Mesothelial cell of epicardium (in vitro differentiated cells): ENCODE measurements around the gene CSTPP1. TPM values are rescaled to one million over a fixed set of nuclear protein-coding genes. Genes with fewer than 3 reads are reported as not detected.

ENCODE experiments used
- DNase-seq, 2 experiments: peaks; one replicate each; pipeline ENCODE4 v3.0.0; 2021; ENCODE audit warnings: low spot score in 2 of 2; ENCODE audit not compliant: unreplicated experiment in 2 of 2
- H3K27ac Mint-ChIP-seq: 2 replicates; pipeline ENCODE4 v1.8.0; 2021; ENCODE audit warnings: mixed read lengths
- H3K27me3 Mint-ChIP-seq: 2 replicates; pipeline ENCODE4 v1.8.0; 2021; ENCODE audit warnings: low read depth, mixed read lengths
- H3K36me3 Mint-ChIP-seq: 2 replicates; pipeline ENCODE4 v1.8.0; 2021; ENCODE audit warnings: mixed read lengths
- H3K4me1 Mint-ChIP-seq: 2 replicates; pipeline ENCODE4 v1.8.0; 2021; ENCODE audit warnings: mixed read lengths
- H3K4me3 Mint-ChIP-seq: 2 replicates; pipeline ENCODE4 v1.8.0; 2021; ENCODE audit warnings: mild to moderate bottlenecking, moderate library complexity, mixed read lengths
- H3K9me3 Mint-ChIP-seq: 2 replicates; pipeline ENCODE4 v1.8.0; 2021; ENCODE audit warnings: mixed read lengths
- total RNA-seq: library from RNA; stranded (reverse); gene quantifications from 3 replicates; pipeline ENCODE4 v1.2.1, GENCODE V29; 2021
- TF ChIP-seq, protein P1 (sequence below): fragments of 200-600 bp; sonication (generic); IDR thresholded peaks from one replicate; pipeline ENCODE4 v1.5.0; 2021; ENCODE audit warnings: antibody characterized with exemption; ENCODE audit not compliant: unreplicated experiment

The CSTPP1 gene
- total RNA-seq, 1 donor from 2014 or later: 44.0 TPM

DNA sequence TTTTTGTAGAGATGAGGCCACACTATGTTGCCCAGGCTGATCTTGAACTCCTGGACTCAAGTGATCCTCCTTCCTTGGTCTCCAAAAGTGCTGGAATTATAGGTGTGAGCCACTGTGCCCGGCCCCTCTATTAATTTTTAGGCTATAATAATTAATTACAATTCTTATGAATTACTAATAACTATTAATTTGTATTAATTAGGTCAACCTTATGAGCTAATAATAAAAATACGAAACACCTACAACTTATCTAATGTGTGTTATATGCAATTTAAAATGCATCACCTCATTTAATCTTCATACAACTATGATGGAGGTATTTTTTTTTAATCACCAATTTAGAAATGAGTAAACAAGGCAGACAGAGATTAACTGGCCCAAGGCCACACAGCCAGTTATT is 44.5 kb upstream of the CSTPP1 start:
- Mint-ChIP-seq H3K36me3 (peaks cover 22% of the 10 kb centered on the region), H3K4me1 (no peaks in the 10 kb centered on the region), H3K27ac (no peak overlapping the region), H3K9me3 (no peaks in the 10 kb centered on the region), H3K27me3 (no peaks in the 10 kb centered on the region), H3K4me3 (no peak overlapping the region)
- TF ChIP-seq, protein P1, sequence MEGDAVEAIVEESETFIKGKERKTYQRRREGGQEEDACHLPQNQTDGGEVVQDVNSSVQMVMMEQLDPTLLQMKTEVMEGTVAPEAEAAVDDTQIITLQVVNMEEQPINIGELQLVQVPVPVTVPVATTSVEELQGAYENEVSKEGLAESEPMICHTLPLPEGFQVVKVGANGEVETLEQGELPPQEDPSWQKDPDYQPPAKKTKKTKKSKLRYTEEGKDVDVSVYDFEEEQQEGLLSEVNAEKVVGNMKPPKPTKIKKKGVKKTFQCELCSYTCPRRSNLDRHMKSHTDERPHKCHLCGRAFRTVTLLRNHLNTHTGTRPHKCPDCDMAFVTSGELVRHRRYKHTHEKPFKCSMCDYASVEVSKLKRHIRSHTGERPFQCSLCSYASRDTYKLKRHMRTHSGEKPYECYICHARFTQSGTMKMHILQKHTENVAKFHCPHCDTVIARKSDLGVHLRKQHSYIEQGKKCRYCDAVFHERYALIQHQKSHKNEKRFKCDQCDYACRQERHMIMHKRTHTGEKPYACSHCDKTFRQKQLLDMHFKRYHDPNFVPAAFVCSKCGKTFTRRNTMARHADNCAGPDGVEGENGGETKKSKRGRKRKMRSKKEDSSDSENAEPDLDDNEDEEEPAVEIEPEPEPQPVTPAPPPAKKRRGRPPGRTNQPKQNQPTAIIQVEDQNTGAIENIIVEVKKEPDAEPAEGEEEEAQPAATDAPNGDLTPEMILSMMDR: no peak
- DNase-seq: no peak

DNA sequence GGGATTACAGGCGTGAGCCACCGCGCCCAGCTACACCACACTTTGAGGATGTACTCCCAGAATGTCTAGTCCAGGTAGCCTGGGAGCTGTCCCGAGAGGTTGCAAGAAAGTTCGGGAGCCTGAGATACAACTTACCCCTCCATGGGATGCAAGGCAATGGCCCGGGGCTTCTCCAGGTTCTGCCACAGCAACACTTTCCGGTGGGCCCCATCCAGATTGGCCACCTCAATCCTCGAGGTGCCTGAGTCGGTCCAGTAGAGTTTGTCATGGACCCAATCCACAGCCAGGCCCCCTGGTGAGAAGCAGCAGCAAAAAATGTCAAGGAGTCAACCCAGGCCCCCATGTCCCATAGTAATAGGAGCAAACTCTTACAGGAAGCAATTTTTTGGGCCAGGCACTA is 43.7 kb upstream of the CSTPP1 start:
- peaks cover 21% of the 10 kb centered on the region for H3K36me3 Mint-ChIP-seq
- no peaks in the 10 kb centered on the region for H3K4me1 Mint-ChIP-seq
- no peak for DNase-seq
- no peak overlapping the region for H3K27ac Mint-ChIP-seq
- TF ChIP-seq, protein P1: no peak
- H3K27me3 Mint-ChIP-seq: no peaks in the 10 kb centered on the region
- no peaks in the 10 kb centered on the region for H3K9me3 Mint-ChIP-seq
- H3K4me3 Mint-ChIP-seq: no peak overlapping the region

DNA sequence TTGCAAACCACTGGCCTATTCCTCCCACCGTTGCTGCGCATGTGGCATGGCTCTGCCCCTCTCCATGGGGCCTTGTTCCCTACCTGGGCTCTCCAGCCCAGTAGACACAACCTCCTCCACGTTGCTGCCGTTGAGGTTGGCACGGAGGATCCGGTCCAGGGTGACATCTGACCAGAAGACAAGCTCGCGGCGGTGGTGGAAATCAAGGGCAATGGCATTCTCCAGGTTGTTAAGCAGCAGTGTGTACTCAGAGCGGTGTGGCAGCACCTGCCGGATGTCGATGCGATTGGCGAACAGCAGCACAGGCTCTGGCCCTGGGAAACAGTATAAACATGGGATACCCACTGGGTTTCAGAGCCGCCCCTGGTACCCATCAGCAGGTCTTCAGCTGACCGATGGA is 42.1 kb upstream of the CSTPP1 start:
- Mint-ChIP-seq H3K4me3 (no peak overlapping the region), H3K27me3 (no peaks in the 10 kb centered on the region), H3K4me1 (peaks cover 4% of the 10 kb centered on the region), H3K9me3 (no peaks in the 10 kb centered on the region), H3K36me3 (peaks cover 25% of the 10 kb centered on the region), H3K27ac (no peak overlapping the region)
- DNase-seq: no peak
- TF ChIP-seq, protein P1: no peak

DNA sequence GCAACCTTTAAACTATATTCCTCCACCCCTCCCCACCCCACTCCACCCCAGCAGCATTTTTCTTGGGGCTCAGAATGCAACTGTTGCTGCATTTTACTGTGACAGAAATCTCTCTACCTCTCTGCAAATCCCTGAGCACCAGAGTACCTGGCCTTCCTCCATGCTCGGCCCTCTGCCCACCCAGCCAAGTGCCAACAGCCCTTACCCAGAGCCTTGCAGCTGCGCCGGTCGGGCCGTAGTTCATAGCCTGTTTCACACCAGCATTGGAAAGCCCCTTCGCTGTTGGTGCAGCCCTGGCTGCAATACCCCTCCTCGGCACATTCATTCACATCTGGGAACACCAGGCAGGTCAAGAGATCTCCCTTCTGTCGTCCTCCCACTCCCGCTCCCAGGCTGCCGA is 41.6 kb upstream of the CSTPP1 start:
- TF ChIP-seq, protein P1: no peak
- peaks cover 4% of the 10 kb centered on the region for H3K4me1 Mint-ChIP-seq
- DNase-seq: no peak
- H3K27me3 Mint-ChIP-seq: no peaks in the 10 kb centered on the region
- H3K4me3 Mint-ChIP-seq: no peak overlapping the region
- peaks cover 21% of the 10 kb centered on the region for H3K36me3 Mint-ChIP-seq
- no peaks in the 10 kb centered on the region for H3K9me3 Mint-ChIP-seq
- H3K27ac Mint-ChIP-seq: no peak overlapping the region

DNA sequence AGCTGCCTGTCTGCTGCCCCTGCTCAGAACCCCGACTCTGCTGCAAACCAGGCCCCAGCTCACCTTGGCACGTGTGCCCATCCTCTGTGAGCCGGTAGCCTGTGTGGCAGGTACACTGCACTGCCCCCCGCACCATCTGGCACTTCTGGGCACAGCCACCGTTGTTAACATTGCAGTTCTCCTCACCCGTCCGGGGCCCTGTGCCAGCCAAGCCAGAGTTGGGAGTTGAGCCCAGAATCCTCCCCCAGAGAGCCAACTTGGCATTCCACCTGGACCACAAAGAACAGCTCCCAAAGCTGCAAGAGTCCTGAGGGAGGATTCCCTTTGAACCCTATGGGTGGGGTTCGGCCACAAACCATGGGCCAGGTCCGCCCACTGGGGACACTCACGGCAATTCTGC is 40.7 kb upstream of the CSTPP1 start:
- no peak for DNase-seq
- Mint-ChIP-seq H3K27ac (no peak overlapping the region), H3K9me3 (no peaks in the 10 kb centered on the region), H3K27me3 (no peaks in the 10 kb centered on the region), H3K36me3 (peaks cover 21% of the 10 kb centered on the region), H3K4me3 (no peak overlapping the region), H3K4me1 (peaks cover 4% of the 10 kb centered on the region)
- TF ChIP-seq, protein P1: no peak
